MM.1S (cell line): Measurements from ENCODE around the gene PIGR.

Source experiments
- EZH2 ChIP-seq: fragments of 300-600 bp; sonication (generic); optimal IDR thresholded peaks from 2 replicates; pipeline ENCODE3; 2017; ENCODE audit warnings: low read depth, mild to moderate bottlenecking, antibody characterized with exemption, low read length, mixed read lengths
- TF ChIP-seq, protein P1 (sequence below): fragments of 300-600 bp; sonication (generic); IDR thresholded peaks from 2 replicates; pipeline ENCODE4 v1.5.1; 2016; ENCODE audit warnings: antibody characterized with exemption, low read length, mixed read lengths

DNA sequence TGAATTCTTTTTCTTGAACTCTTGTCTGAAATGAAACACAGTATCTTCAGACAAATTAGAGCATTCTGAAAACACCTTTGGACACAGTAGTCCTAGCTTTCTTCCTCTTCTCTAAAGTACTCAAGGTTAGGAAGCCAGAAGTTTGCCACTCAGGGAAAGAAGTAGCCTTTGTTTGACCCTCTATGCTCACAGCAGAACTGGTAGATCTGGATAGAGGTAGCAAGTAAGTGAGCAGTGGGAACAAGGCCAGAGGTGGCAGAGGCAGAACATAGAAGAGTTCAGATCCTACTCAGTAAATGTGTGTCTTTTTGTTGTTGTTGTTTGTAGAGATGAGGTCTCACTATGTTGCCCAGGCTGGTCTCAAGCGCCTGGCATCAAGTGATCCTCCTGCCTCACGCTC, 7.4 kb upstream of the PIGR start:
- TF ChIP-seq, protein P1, sequence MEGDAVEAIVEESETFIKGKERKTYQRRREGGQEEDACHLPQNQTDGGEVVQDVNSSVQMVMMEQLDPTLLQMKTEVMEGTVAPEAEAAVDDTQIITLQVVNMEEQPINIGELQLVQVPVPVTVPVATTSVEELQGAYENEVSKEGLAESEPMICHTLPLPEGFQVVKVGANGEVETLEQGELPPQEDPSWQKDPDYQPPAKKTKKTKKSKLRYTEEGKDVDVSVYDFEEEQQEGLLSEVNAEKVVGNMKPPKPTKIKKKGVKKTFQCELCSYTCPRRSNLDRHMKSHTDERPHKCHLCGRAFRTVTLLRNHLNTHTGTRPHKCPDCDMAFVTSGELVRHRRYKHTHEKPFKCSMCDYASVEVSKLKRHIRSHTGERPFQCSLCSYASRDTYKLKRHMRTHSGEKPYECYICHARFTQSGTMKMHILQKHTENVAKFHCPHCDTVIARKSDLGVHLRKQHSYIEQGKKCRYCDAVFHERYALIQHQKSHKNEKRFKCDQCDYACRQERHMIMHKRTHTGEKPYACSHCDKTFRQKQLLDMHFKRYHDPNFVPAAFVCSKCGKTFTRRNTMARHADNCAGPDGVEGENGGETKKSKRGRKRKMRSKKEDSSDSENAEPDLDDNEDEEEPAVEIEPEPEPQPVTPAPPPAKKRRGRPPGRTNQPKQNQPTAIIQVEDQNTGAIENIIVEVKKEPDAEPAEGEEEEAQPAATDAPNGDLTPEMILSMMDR, result no peak
- no peak for TF ChIP-seq EZH2
